HG03354 (cell line): Measurements from ENCODE around the gene BANK1.

Experiments
- ATAC-seq: cut with Tn5 transposase; IDR thresholded peaks from one replicate; pipeline ENCODE4 v1.9.1; 2021; ENCODE audit warnings: mild to moderate bottlenecking; ENCODE audit not compliant: unreplicated experiment, poor library complexity, severe bottlenecking

Gene BANK1

GRCh38 chr4:101953949-101954348 is 163.4 kb downstream of the BANK1 start:
- no peak for ATAC-seq

GRCh38 chr4:101954351-101954750 is 163.8 kb downstream of the BANK1 start:
- ATAC-seq, result no peak

GRCh38 chr4:101954975-101955678 is 164.6 kb downstream of the BANK1 start:
- ATAC-seq, result no peak

GRCh38 chr4:101956068-101956825 is 165.7 kb downstream of the BANK1 start:
- no peak for ATAC-seq

- no peak for ATAC-seq
These were observed 168.0 kb downstream of the BANK1 start for GRCh38 chr4:101958547-101958946.

GRCh38 chr4:101960431-101960830 is 169.9 kb downstream of the BANK1 start:
- ATAC-seq, result no peak

GRCh38 chr4:101961144-101961543 is 170.6 kb downstream of the BANK1 start:
- no peak for ATAC-seq

GRCh38 chr4:101967697-101968346 is 177.3 kb downstream of the BANK1 start:
- ATAC-seq, result no peak

GRCh38 chr4:101968364-101968763 is 177.8 kb downstream of the BANK1 start:
- ATAC-seq, result no peak

- ATAC-seq, result no peak
These were observed 179.4 kb downstream of the BANK1 start for GRCh38 chr4:101969965-101970364.

GRCh38 chr4:101970547-101971155 is 180.1 kb downstream of the BANK1 start:
- no peak for ATAC-seq

GRCh38 chr4:101972791-101973190 is 182.3 kb downstream of the BANK1 start:
- ATAC-seq, result no peak

GRCh38 chr4:101973361-101973760 is 182.8 kb downstream of the BANK1 start:
- no peak for ATAC-seq

GRCh38 chr4:101977076-101977475 is 186.5 kb downstream of the BANK1 start:
- ATAC-seq, result no peak

GRCh38 chr4:101981756-101982155 is 191.2 kb downstream of the BANK1 start:
- ATAC-seq, result no peak

GRCh38 chr4:101983835-101984234 is 193.3 kb downstream of the BANK1 start:
- ATAC-seq, result no peak

- peak; percentile 98 for ATAC-seq
These were observed 197.2 kb downstream of the BANK1 start for GRCh38 chr4:101987623-101988243.

GRCh38 chr4:101989551-101989950 is 199.0 kb downstream of the BANK1 start:
- ATAC-seq, result no peak

GRCh38 chr4:101992446-101992845 is 201.9 kb downstream of the BANK1 start:
- ATAC-seq, result no peak
